HEK293T (cell line): ENCODE results near the gene MMADHC.

Experiments
- CTCF ChIA-PET: fragments of 350-600 bp; formaldehyde crosslinking; extraction: SDS; loops from one replicate; lab custom pipeline; 2021; ENCODE audit warnings: antibody characterized with exemption, inconsistent platforms; lab: Yijun Ruan, JAX
- POLR2A ChIA-PET: fragments of 350-600 bp; formaldehyde crosslinking; extraction: SDS; loops from one replicate; lab custom pipeline; 2020; ENCODE audit warnings: antibody characterized with exemption, inconsistent platforms; lab: Yijun Ruan, JAX
- DNase-seq: peaks from one replicate; pipeline ENCODE4 v3.0.0; 2012; ENCODE audit warnings: mixed read lengths; ENCODE audit errors: extremely low spot score
- ARNT ChIP-seq: fragments of 450-650 bp; IDR thresholded peaks from 2 replicates; pipeline ENCODE4 v1.6.1; 2017; ENCODE audit warnings: mild to moderate bottlenecking
- BHLHE40 ChIP-seq: fragments of 450-650 bp; IDR thresholded peaks from 2 replicates; pipeline ENCODE4 v1.6.1; 2016; ENCODE audit warnings: mild to moderate bottlenecking, moderate library complexity, borderline replicate concordance
- CTBP1 ChIP-seq: fragments of 450-650 bp; IDR thresholded peaks from 2 replicates; pipeline ENCODE4 v1.6.1; 2016; ENCODE audit warnings: borderline replicate concordance
- ELF4 ChIP-seq: fragments of 450-650 bp; IDR thresholded peaks from 2 replicates; pipeline ENCODE4 v1.6.1; 2017; ENCODE audit warnings: antibody characterized with exemption
- FOXA1 ChIP-seq: fragments of 450-650 bp; IDR thresholded peaks from 2 replicates; pipeline ENCODE4 v1.6.1; 2016; ENCODE audit warnings: mild to moderate bottlenecking
- FOXK2 ChIP-seq: fragments of 450-650 bp; IDR thresholded peaks from 2 replicates; pipeline ENCODE4 v1.6.1; 2016; ENCODE audit warnings: mild to moderate bottlenecking
- FOXM1 ChIP-seq: fragments of 450-650 bp; IDR thresholded peaks from 2 replicates; pipeline ENCODE4 v1.6.1; 2017; ENCODE audit warnings: mild to moderate bottlenecking, borderline replicate concordance
- HDGF ChIP-seq: fragments of 450-650 bp; IDR thresholded peaks from 2 replicates; pipeline ENCODE4 v1.6.1; 2017; ENCODE audit warnings: antibody characterized with exemption, borderline replicate concordance
- L3MBTL2 ChIP-seq: fragments of 450-650 bp; conservative IDR thresholded peaks from 2 replicates; pipeline ENCODE4 v1.6.1; 2016; ENCODE audit warnings: mild to moderate bottlenecking
- LEF1 ChIP-seq: fragments of 450-650 bp; IDR thresholded peaks from 2 replicates; pipeline ENCODE4 v1.6.1; 2017; ENCODE audit warnings: mild to moderate bottlenecking, borderline replicate concordance
- NFRKB ChIP-seq: fragments of 450-650 bp; IDR thresholded peaks from 2 replicates; pipeline ENCODE4 v1.6.1; 2016; ENCODE audit warnings: mild to moderate bottlenecking, moderate library complexity
- SP1 ChIP-seq: fragments of 450-650 bp; IDR thresholded peaks from 2 replicates; pipeline ENCODE4 v1.6.1; 2017
- SUZ12 ChIP-seq: fragments of 450-650 bp; IDR thresholded peaks from 2 replicates; pipeline ENCODE4 v1.6.1; 2016; ENCODE audit warnings: mild to moderate bottlenecking
- TARDBP ChIP-seq: fragments of 450-650 bp; IDR thresholded peaks from 2 replicates; pipeline ENCODE4 v1.6.1; 2016
- ZNF384 ChIP-seq: fragments of 450-650 bp; IDR thresholded peaks from 2 replicates; pipeline ENCODE4 v1.6.1; 2016
- TF ChIP-seq, protein P1 (sequence below): fragments of 450-650 bp; IDR thresholded peaks from 2 replicates; pipeline ENCODE4 v1.6.1; 2016

MMADHC gene

DNA sequence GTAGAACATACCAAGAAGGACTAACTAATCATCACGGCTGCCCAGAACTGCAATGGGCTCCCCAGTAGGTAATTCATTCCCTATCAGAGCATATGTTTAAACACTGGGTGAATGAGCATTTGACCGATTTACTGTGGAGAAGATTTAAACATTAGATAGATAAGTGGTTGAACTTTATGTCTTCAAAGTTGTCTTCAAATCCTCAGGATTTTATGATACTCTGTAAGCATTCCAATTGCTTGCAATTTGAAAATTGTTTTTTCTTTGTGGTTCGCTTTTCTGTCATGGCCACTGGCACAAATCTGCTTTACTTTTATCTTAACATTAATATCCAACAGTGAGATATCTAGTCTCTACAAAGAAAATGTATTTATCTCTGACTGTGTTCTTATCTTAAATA, 37.7 kb upstream of the MMADHC start:
- no peak for DNase-seq
- ChIA-PET CTCF (no interaction called here), POLR2A (no interaction called here)
- TF ChIP-seq ELF4, result no peak
- no peak for TF ChIP-seq BHLHE40
- no peak for TF ChIP-seq FOXK2
- no peak for TF ChIP-seq L3MBTL2
- TF ChIP-seq HDGF, result no peak
- no peak for TF ChIP-seq CTBP1
- TF ChIP-seq SP1, result no peak
- TF ChIP-seq ARNT, result no peak
- TF ChIP-seq ZNF384, result no peak
- no peak for TF ChIP-seq LEF1
- no peak for TF ChIP-seq SUZ12
- TF ChIP-seq NFRKB, result no peak
- TF ChIP-seq, protein P1, sequence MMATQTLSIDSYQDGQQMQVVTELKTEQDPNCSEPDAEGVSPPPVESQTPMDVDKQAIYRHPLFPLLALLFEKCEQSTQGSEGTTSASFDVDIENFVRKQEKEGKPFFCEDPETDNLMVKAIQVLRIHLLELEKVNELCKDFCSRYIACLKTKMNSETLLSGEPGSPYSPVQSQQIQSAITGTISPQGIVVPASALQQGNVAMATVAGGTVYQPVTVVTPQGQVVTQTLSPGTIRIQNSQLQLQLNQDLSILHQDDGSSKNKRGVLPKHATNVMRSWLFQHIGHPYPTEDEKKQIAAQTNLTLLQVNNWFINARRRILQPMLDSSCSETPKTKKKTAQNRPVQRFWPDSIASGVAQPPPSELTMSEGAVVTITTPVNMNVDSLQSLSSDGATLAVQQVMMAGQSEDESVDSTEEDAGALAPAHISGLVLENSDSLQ, result no peak
- no peak for TF ChIP-seq FOXA1
- TF ChIP-seq TARDBP, result no peak
- TF ChIP-seq FOXM1, result no peak

DNA sequence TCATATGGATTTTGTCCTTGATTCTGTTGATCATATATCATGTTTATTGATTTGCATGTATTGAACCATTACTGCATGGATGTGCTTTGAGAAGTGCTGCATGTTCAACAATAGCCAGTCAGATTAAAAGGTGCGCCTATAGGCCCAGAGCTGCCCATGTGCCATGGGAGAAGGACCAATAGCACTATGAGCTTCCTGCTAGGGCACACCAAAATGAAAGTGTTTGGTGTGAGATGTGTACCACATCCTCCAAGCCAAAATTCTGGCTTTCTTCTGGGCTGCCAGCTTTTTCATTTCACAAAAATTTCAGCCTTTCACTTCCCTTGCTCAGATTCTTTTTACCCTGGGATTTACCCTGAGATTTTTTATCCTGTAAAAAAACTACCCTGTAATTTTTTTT, 34.8 kb upstream of the MMADHC start:
- no peak for DNase-seq
- ChIA-PET CTCF (no interaction called here), POLR2A (no interaction called here)

DNA sequence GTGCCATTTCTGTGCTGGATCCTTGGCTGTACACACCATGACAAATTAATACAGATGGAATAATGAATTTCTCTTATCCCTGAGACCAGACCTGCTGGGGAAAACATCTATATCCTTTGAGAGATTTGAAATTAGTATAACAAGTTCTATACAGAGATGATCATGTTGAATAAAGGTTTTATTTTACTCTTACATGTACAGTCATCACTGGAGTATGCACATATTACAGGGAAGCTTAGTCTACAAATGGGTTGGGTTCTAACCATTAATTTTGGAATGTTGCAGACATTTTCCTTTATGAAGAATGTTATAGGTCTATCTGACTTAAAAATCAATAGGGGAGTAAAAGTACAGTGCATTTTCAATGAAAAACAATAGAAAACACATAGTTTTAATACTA, 29.9 kb upstream of the MMADHC start:
- TF ChIP-seq FOXM1 (no peak), L3MBTL2 (no peak), SUZ12 (no peak), LEF1 (no peak), CTBP1 (no peak), ELF4 (no peak), NFRKB (no peak), ARNT (no peak), FOXK2 (no peak), TARDBP (no peak), BHLHE40 (no peak), SP1 (no peak), HDGF (no peak), FOXA1 (no peak), ZNF384 (no peak)
- TF ChIP-seq, protein P1, result no peak
- no peak for DNase-seq
- ChIA-PET POLR2A (no interaction called here), CTCF (no interaction called here)

More for the DNA sequence above, 34.8 kb upstream of the MMADHC start:
- TF ChIP-seq FOXK2, result no peak
- no peak for TF ChIP-seq FOXM1

DNA sequence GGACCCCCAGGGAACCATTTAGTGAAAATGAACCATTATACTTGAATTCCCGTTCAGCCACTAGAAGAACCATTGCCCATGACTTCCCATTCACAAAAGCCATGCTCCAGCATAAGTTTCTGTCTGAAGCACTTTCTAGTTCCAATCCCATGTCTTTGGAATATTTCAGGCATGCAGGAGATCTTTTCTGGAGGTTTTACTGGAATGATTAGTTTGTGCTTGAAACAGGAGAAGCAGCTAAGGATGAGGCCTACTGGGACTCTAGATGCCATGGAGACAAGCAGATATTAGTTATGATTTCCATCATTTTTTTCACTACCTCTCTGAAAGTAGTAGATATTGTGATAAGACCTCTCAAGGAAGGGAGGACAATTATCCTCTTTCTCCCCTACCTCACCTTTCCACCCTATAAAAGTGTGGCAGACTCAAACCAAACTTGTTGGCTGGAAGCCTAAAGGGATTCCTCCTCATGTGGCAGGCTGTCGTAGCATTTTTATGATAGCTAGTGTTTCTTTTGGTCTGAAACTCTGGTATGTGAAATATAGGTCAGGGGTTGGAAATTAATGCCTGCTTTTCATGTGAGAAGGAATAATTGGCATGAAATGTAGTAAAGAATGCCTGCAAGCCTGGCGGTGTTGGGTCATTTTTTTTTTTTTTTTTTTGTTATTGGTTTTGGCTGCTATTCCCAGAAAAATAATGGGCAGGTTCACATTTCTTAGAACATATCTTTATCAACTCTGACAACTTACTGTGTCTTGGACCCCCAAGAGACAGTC, 29.3 kb upstream of the MMADHC start:
- DNase-seq, result no peak
- ChIA-PET POLR2A (no interaction called here), CTCF (no interaction called here)
- TF ChIP-seq BHLHE40 (no peak), FOXA1 (no peak), LEF1 (no peak)

DNA sequence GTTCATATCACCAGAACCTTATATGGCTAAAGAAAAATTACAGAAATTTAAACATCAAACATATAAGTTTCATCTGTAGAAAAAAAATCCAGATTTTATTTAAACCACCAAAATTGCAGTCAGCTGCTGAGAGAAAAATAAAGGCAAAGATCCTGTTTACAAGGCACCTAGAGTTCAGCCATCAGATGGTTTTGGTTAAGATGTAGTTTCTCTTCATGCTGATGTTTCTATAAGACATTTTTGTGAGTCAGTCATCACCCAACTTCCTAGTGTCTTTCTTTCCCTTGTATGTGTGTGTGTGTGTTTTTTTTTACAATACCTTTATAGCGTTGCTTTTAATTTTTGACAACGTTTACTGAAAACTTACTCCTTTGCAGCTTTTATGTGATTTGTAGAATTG, 26.1 kb upstream of the MMADHC start:
- POLR2A ChIA-PET, result no interaction called here
- TF ChIP-seq SP1, result no peak
- no peak for TF ChIP-seq LEF1
- TF ChIP-seq, protein P1, result no peak
- TF ChIP-seq L3MBTL2, result no peak
- TF ChIP-seq FOXK2, result no peak
- no peak for TF ChIP-seq CTBP1
- no peak for TF ChIP-seq FOXM1
- TF ChIP-seq ELF4, result no peak
- no peak for TF ChIP-seq NFRKB
- TF ChIP-seq ZNF384, result no peak
- no peak for TF ChIP-seq ARNT
- no peak for TF ChIP-seq HDGF
- CTCF ChIA-PET, result no interaction called here
- no peak for DNase-seq

DNA sequence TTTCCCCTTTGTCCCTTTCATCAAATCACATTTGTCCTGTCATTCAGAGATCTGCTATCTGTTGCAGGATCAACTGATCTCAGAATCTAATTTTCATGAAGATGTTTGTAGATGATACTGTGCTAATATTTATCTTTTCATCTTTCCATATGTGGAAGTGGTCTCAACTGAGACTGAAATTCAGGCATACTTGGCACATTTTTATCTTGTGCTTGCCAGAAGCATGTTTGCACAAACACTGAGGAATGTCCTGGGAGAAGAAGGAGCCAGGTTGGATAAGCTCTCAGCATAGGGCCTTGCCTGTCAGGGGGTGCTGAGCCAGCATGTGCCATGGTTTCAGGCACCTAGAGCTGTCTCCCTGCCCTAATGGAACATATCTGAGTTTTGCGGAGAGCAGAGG, 24.5 kb upstream of the MMADHC start:
- ChIA-PET POLR2A (no interaction called here), CTCF (no interaction called here)
- DNase-seq, result no peak
- TF ChIP-seq TARDBP (no peak), FOXM1 (no peak), ARNT (no peak), BHLHE40 (no peak)

DNA sequence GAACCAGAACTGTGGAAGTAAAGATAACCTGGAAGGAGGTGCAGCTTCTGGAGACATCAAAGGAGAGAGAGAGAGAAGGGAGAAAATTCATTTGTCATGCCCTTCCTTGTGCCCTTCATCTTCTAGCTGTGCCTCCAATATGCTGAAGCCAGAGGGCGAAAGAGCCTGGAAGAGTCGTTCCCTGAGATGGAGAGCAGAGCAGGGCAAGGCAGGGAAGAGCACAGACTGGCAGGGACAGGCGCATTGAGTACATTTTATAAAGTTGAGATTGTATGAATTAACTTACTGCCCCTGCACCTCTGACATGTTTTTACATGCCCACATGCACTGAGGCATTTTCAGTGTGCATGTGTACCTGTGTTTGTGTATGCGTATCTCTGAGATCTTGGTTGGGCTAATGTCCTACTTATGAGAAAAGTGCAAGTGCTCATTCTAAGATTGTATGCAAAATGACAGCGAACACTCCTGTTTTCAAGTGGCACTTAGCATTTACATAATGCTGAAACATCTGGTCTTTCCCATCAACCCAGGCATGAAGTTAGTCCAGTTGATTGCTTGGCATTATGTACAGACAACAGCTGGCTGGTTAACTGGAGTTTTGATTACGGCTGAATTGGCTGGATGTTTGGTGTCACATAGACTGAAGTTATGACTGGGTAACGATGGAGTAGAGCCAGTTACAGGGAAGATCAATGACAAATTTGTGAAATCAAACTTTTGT, 23.7 kb upstream of the MMADHC start:
- CTCF ChIA-PET, result no interaction called here
- TF ChIP-seq, protein P1, result no peak
- TF ChIP-seq FOXA1 (no peak), FOXK2 (no peak), ELF4 (no peak), SUZ12 (no peak), CTBP1 (no peak), NFRKB (no peak), LEF1 (no peak), SP1 (no peak), ZNF384 (no peak), FOXM1 (no peak), ARNT (no peak), BHLHE40 (no peak)
- POLR2A ChIA-PET, result no interaction called here
- DNase-seq, result no peak
